Stimulated activated naive CD4-positive, alpha-beta T cell treated with Interleukin-2 at 50 U/mL for 16 hours (primary cell): Measurements from ENCODE around the gene CIAO2B.

ENCODE experiments used
- DNase-seq: peaks from one replicate; lab custom pipeline; 2025; lab: John Stamatoyannopoulos, UW

The CIAO2B gene

GRCh38 chr16:66886321-66886720 lies 47.9 kb downstream of the CIAO2B start:
- no peak for DNase-seq

DNA sequence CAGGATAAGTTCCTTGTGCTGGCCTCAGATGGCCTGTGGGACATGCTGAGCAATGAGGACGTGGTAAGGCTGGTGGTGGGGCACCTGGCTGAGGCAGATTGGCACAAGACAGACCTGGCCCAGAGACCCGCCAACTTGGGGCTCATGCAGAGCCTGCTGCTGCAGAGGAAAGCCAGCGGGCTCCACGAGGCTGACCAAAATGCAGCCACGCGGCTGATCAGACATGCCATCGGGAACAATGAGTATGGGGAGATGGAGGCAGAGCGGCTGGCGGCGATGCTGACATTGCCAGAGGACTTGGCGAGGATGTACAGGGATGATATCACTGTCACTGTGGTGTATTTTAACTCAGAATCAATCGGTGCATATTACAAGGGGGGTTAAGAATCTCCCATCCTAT lies 48.7 kb downstream of the CIAO2B start:
- no peak for DNase-seq

- DNase-seq: no peak
These were observed 51.5 kb downstream of the CIAO2B start for GRCh38 chr16:66882702-66883101.
